ENCODE data around the gene EIF1. TPM values are rescaled to one million over a fixed set of nuclear protein-coding genes. Genes with fewer than 3 reads are reported as not detected.

The EIF1 gene
- polyA plus RNA-seq, 2 of the 4 experiments (the other 2 are of a cell fraction), result 834 to 873 TPM

GRCh38 chr17:41691031-41691777 lies 2.5 kb downstream of the EIF1 start:
- TF ChIP-seq BCL3 (IDR thresholded peaks at IDR 0.05), result no peak
- no peak for TF ChIP-seq HOXA7 (CRISPR knock-in tag; IDR thresholded peaks at IDR 0.05)
- TF ChIP-seq FOXS1 (CRISPR knock-in tag; IDR thresholded peaks at IDR 0.05), result no peak
- no peak for TF ChIP-seq CHD2 (IDR thresholded peaks at IDR 0.05; ENCODE audit: low read length, partially characterized antibody)
- TF ChIP-seq KDM1A (IDR thresholded peaks at IDR 0.05; ENCODE audit: low read depth), result no peak
- no peak for TF ChIP-seq SMC3 (IDR thresholded peaks at IDR 0.05)
- no peak for TF ChIP-seq RNF2 (IDR thresholded peaks at IDR 0.05; ENCODE audit: borderline replicate concordance, low read depth)
- TF ChIP-seq RAD21 (conservative IDR thresholded peaks at IDR 0.05 in 1 of 2, IDR thresholded peaks at IDR 0.05 in 1 of 2), result no peak
- no peak for TF ChIP-seq REST (IDR thresholded peaks at IDR 0.05)
- peak; percentile 27 for TF ChIP-seq MAFK (IDR thresholded peaks at IDR 0.05; ENCODE audit: partially characterized antibody)
- TF ChIP-seq USF2 (IDR thresholded peaks at IDR 0.05), result no peak
- peak; percentile 93; the same call in 1 of the 2 replicates for TF ChIP-seq POLR2AphosphoS2 (conservative IDR thresholded peaks at IDR 0.05; ENCODE audit: low read length)
- no peak for TF ChIP-seq HDAC2 (IDR thresholded peaks at IDR 0.05)
- Histone ChIP-seq H3K4me1 (peaks cover 32% of the 10 kb centered on the region), H3K27ac (peak overlapping the region in 1 of 2 experiments; percentile 95; a peak in 3 of 6 replicates), H3K9me3 (no peaks in the 10 kb centered on the region), H3K4me3 (peak overlapping the region; percentile 93), H3K4me2 (peak overlapping the region; percentile 81)
- ChIA-PET CTCF (interaction anchor here (1.0 to 18.1 kb wide), 12 partner anchors 10 to 268 kb away, joined by 3 to 329 read pairs (median 5); partner anchors contain the start of gene P3H4), POLR2A (interaction anchor here (0.7 to 4.4 kb wide), 4 partner anchors 9 to 43 kb away, joined by 3 to 258 read pairs (median 6); partner anchors contain the start of gene HAP1)
- WGBS (ENCODE audit: missing lambda C conversion rate), result 81% methylated on average over 10 of the region's 10 CpGs
- FAIRE-seq (no peak), ATAC-seq (no peak), DNase-seq (ENCODE audit: low read depth in 1 of 2, low spot score in 1 of 2) (no peak)

DNA sequence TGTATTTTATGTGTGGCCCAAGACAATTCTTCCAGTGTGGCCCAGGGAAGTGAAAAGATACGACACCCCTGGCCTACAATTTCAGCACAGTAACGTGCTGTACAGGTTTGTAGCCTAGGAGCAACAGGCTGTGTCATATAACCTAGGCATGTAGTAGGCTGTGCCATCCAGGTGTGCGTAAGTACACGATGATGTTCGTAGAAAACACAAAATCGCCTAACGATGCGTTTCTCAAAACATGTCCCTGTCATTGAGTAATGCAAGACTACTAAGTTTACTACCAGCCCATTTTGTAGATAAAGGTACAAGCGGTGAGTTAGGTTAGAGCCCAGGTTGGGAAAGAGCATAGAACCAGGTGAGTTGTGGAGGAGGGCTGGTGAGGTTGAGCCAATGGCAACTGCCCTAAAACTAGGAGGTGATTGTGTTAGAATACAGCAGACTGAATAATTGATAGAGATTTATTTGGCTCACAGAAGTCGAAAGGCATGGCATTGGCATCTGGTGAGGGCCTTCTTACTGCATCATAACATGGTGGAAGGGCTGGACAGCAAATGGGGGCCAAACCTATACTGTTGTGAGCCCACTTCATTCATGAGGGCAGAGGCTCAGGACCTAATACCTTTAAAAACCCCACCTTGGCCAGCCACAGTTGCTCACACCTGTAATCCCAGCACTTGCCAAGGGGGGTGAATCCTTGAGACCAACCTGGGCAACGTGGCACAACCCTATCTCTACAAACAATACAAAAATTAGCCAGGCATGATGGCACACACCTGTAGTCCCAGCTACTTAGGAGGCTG lies 4.2 kb downstream of the EIF1 start:
- no peak overlapping the region for H3K27ac ChIP-seq
- H3K4me2 ChIP-seq, result peak overlapping the region; percentile 81; the same call in 1 of the 3 replicates
- POLR2A ChIA-PET, result interaction anchor here (0.7 to 1.7 kb wide), 3 partner anchors 15 to 343 kb away, joined by 4 to 9 read pairs (median 7); no protein-coding TSS in a partner anchor
- DNase-seq (ENCODE audit: low read depth in 1 of 2, low spot score in 1 of 2) (peak in 1 of 2 experiments; percentile 43), ATAC-seq (peak; percentile 1 to 2; a peak in 3 of 6 replicates), FAIRE-seq (no peak)
- H3K4me3 ChIP-seq, result no peak overlapping the region
- CTCF ChIA-PET, result interaction anchor here (0.5 to 18.1 kb wide), 12 partner anchors 15 to 1077 kb away, joined by 3 to 329 read pairs (median 5); partner anchors contain the start of gene GAST
- WGBS (ENCODE audit: missing lambda C conversion rate), result 89% methylated on average over 11 of the region's 11 CpGs
- H3K9me3 ChIP-seq, result no peaks in the 10 kb centered on the region
- peaks cover 31% of the 10 kb centered on the region for H3K4me1 ChIP-seq
- TF ChIP-seq PBX3 (IDR thresholded peaks at IDR 0.05), result peak; percentile 73; the same call in 1 of the 2 replicates
- TF ChIP-seq FOSB (CRISPR knock-in tag; IDR thresholded peaks at IDR 0.05), result peak; percentile 98
- TF ChIP-seq ELK1 (IDR thresholded peaks at IDR 0.05; ENCODE audit: low read depth, low read length), result no peak
- no peak for TF ChIP-seq ZNF302 (CRISPR knock-in tag; IDR thresholded peaks at IDR 0.05)
- TF ChIP-seq POLR2A (IDR thresholded peaks at IDR 0.05; ENCODE audit: low read length), result no peak
- TF ChIP-seq MAFK (IDR thresholded peaks at IDR 0.05; ENCODE audit: partially characterized antibody), result no peak
- no peak for TF ChIP-seq ZFP36 (IDR thresholded peaks at IDR 0.05; ENCODE audit: borderline replicate concordance, partially characterized antibody)
- no peak for TF ChIP-seq RAD21 (conservative IDR thresholded peaks at IDR 0.05 in 1 of 2, IDR thresholded peaks at IDR 0.05 in 1 of 2)
- TF ChIP-seq RFX5 (IDR thresholded peaks at IDR 0.05), result no peak
- 0 out of 2 replicates have a peak, but pooled peaks have one; percentile 17 for TF ChIP-seq MAX (IDR thresholded peaks at IDR 0.05)
- no peak for TF ChIP-seq KDM1A (IDR thresholded peaks at IDR 0.05; ENCODE audit: low read depth)
- peak; percentile 71 for TF ChIP-seq HOXB5 (CRISPR knock-in tag; IDR thresholded peaks at IDR 0.05)
- TF ChIP-seq CBX2 (IDR thresholded peaks at IDR 0.05; ENCODE audit: borderline replicate concordance, low read depth), result no peak
- TF ChIP-seq HDAC2 (IDR thresholded peaks at IDR 0.05), result no peak
- peak; percentile 87 for TF ChIP-seq POLR2AphosphoS2 (conservative IDR thresholded peaks at IDR 0.05; ENCODE audit: low read length)
- no peak for TF ChIP-seq SREBF2 (IDR thresholded peaks at IDR 0.05)
- TF ChIP-seq HOXA7 (CRISPR knock-in tag; IDR thresholded peaks at IDR 0.05), result peak; percentile 99
- no peak for TF ChIP-seq JUNB (IDR thresholded peaks at IDR 0.05)
